Osteoblast (primary cell): ENCODE measurements around the gene DFFA. TPM values are rescaled to one million over a fixed set of nuclear protein-coding genes. Genes with fewer than 3 reads are reported as not detected.
"Not testable (repeated sequence)": the region's sequence is repeated elsewhere in the genome, so short reads cannot be mapped to it uniquely, and the experiment has no call there.

ENCODE experiments used
- DNase-seq: peaks from one replicate; pipeline ENCODE4 v3.0.0; 2011; ENCODE audit warnings: low spot score, mixed read lengths; ENCODE audit not compliant: insufficient read length; ENCODE audit errors: missing footprints
- H2AFZ ChIP-seq: 2 replicates; pipeline ENCODE4 v1.6.0; 2011; ENCODE audit warnings: mild to moderate bottlenecking, low read length
- H3K27ac ChIP-seq: 2 replicates; pipeline ENCODE4 v1.5.1; 2011; ENCODE audit warnings: mild to moderate bottlenecking, low read depth, low read length, moderate library complexity
- H3K27me3 ChIP-seq: 2 replicates; pipeline ENCODE4 v1.6.0; 2012; ENCODE audit warnings: mild to moderate bottlenecking, control low read depth, inconsistent platforms, low read length, moderate library complexity; ENCODE audit not compliant: insufficient read depth
- H3K36me3 ChIP-seq: 2 replicates; pipeline ENCODE4 v1.5.1; 2011; ENCODE audit warnings: mild to moderate bottlenecking, low read length, control low read depth, moderate library complexity; ENCODE audit not compliant: insufficient read depth
- H3K4me1 ChIP-seq: 2 replicates; pipeline ENCODE4 v1.5.1; 2011; ENCODE audit warnings: mild to moderate bottlenecking, low read length, control low read depth, moderate library complexity; ENCODE audit not compliant: insufficient read depth
- H3K4me2 ChIP-seq: 2 replicates; pipeline ENCODE4 v1.6.0; 2011; ENCODE audit warnings: mild to moderate bottlenecking, low read length; ENCODE audit not compliant: insufficient read depth
- H3K4me3 ChIP-seq: fragments of 200-600 bp; sonication (generic); 3 replicates; pipeline ENCODE4 v1.5.1; 2012; ENCODE audit warnings: mild to moderate bottlenecking, low read length, inconsistent platforms; ENCODE audit not compliant: insufficient read depth
- H3K79me2 ChIP-seq: 2 replicates; pipeline ENCODE4 v1.6.0; 2012; ENCODE audit warnings: mild to moderate bottlenecking, low read length, control low read depth, inconsistent platforms; ENCODE audit not compliant: insufficient read depth
- H3K9me3 ChIP-seq: 2 replicates; pipeline ENCODE4 v1.5.1; 2011; ENCODE audit warnings: low read depth, low read length, control low read depth
- H4K20me1 ChIP-seq: 2 replicates; pipeline ENCODE4 v1.6.0; 2012; ENCODE audit warnings: mild to moderate bottlenecking, low read length, control low read depth; ENCODE audit not compliant: insufficient read depth
- total RNA-seq: library from RNA; depleted of rRNA; stranded (reverse); fragments of >200 nt; gene quantifications from 2 replicates; pipeline ENCODE4 v1.2.3, GENCODE V29; 2012
- TF ChIP-seq, protein P1 (sequence below): IDR thresholded peaks from 2 replicates; pipeline ENCODE4 v1.5.1; 2011; ENCODE audit warnings: mild to moderate bottlenecking, low read depth, low read length, moderate library complexity; ENCODE audit errors: extremely low read depth

DFFA gene
- total RNA-seq, 1 donor = 27.9 TPM

DNA sequence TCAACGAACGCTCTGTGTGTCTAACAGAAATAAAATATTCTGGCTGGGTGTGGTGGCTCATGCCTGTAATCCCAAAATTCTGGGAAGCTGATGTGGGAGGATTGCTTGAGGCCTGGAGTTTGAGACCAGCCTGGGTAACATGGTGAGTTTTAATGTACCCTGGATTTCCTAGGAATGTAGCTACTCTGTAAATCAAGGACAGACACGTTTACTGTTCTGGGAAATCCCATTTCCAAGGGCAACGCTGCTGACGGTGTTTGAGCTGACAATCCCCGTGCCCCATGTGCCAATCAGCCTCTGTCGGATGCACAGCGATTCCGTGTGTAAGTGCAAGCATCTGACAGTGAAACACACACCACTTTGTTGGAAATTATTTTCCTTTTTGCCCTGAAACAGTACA, 14.5 kb downstream of the DFFA start:
- no peak overlapping the region for H2AFZ ChIP-seq
- no peak overlapping the region for H3K27ac ChIP-seq
- peaks cover 15% of the 10 kb centered on the region for H3K36me3 ChIP-seq
- TF ChIP-seq, protein P1, sequence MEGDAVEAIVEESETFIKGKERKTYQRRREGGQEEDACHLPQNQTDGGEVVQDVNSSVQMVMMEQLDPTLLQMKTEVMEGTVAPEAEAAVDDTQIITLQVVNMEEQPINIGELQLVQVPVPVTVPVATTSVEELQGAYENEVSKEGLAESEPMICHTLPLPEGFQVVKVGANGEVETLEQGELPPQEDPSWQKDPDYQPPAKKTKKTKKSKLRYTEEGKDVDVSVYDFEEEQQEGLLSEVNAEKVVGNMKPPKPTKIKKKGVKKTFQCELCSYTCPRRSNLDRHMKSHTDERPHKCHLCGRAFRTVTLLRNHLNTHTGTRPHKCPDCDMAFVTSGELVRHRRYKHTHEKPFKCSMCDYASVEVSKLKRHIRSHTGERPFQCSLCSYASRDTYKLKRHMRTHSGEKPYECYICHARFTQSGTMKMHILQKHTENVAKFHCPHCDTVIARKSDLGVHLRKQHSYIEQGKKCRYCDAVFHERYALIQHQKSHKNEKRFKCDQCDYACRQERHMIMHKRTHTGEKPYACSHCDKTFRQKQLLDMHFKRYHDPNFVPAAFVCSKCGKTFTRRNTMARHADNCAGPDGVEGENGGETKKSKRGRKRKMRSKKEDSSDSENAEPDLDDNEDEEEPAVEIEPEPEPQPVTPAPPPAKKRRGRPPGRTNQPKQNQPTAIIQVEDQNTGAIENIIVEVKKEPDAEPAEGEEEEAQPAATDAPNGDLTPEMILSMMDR = no peak
- no peaks in the 10 kb centered on the region for H3K27me3 ChIP-seq
- no peak overlapping the region for H3K4me3 ChIP-seq
- no peaks in the 10 kb centered on the region for H3K9me3 ChIP-seq
- H3K79me2 ChIP-seq = no peaks in the 10 kb centered on the region
- H4K20me1 ChIP-seq = no peaks in the 10 kb centered on the region
- no peak for DNase-seq
- no peak overlapping the region for H3K4me2 ChIP-seq
- peaks cover 6% of the 10 kb centered on the region for H3K4me1 ChIP-seq

DNA sequence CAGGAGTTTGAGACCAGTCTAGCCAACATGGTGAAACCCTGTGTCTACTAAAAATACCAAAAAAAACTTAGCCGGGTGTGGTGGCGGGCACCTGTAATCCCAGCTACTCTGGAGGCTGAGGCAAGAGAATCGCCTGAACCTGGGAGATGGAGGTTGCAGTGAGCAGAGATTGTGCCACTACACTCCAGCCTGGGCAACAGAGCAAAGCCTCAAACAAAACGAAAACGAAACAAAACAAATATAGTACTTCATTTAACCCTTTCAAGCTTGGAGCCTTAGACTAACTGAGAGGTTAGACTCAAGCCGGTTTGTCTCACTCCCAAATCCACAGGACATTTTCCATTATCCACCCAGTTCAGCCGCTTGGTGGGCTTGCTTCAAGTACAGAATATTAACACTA, 14.9 kb downstream of the DFFA start:
- DNase-seq, H3K79me2 ChIP-seq: not testable (repeated sequence)

DNA sequence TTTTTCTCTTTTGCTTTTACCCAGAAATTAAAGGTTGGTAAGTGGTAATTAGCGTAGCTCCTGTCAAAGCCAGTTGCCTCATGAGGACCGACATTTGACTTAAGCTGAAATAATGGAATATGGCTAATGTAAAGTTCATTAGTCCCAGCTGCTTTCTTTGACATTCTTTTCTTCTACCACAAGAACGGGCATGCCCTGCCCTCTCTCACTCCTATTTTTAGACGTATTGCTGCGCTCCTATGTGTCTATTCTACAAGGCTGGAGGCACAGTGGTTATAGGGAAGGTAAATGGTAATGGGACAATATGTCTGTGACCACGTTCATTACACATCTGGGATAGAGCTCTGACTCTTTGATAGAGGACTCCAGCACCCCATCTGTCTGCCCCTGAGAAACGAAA, 15.7 kb downstream of the DFFA start:
- H3K4me3 ChIP-seq = no peak overlapping the region
- no peaks in the 10 kb centered on the region for H3K27me3 ChIP-seq
- no peak for DNase-seq
- peaks cover 7% of the 10 kb centered on the region for H3K36me3 ChIP-seq
- H3K27ac ChIP-seq = no peak overlapping the region
- H3K9me3 ChIP-seq = no peaks in the 10 kb centered on the region
- TF ChIP-seq, protein P1 = no peak
- no peaks in the 10 kb centered on the region for H3K79me2 ChIP-seq
- H3K4me1 ChIP-seq = peaks cover 7% of the 10 kb centered on the region
- H2AFZ ChIP-seq = no peak overlapping the region
- no peaks in the 10 kb centered on the region for H4K20me1 ChIP-seq
- no peak overlapping the region for H3K4me2 ChIP-seq

More for the DNA sequence above, 14.9 kb downstream of the DFFA start:
- not testable (repeated sequence) for H3K27me3 ChIP-seq, H3K4me2 ChIP-seq, H3K27ac ChIP-seq, H3K9me3 ChIP-seq, H3K4me1 ChIP-seq, H4K20me1 ChIP-seq, H2AFZ ChIP-seq, H3K4me3 ChIP-seq
- H3K36me3 ChIP-seq = peaks cover 11% of the 10 kb centered on the region

DNA sequence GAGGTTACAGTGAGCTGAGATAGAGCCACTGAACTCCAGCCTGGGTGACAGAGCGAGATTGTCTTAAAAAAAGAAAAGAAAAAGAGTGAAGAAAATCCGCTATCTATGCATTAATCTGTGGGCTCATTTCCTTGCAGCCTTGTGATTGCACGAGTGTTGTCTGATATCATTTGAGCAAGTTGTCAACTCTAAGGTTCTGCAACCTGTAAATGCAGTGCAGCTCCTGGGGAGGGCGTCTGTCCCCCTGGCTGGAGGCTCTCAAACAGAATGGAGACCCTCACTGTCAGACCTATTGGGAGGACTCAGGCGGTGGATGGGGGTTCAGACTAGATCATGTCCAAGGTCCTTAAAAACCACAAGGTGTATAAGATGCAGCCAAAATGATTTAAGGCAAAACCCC, 16.3 kb downstream of the DFFA start:
- Histone ChIP-seq H3K36me3 (peaks cover 1% of the 10 kb centered on the region), H3K4me3 (no peak overlapping the region), H3K27ac (no peak overlapping the region), H2AFZ (no peak overlapping the region), H3K4me2 (no peak overlapping the region), H3K27me3 (no peaks in the 10 kb centered on the region), H4K20me1 (no peaks in the 10 kb centered on the region), H3K4me1 (peaks cover 12% of the 10 kb centered on the region), H3K79me2 (no peaks in the 10 kb centered on the region), H3K9me3 (no peaks in the 10 kb centered on the region)
- no peak for DNase-seq
- TF ChIP-seq, protein P1 = no peak

DNA sequence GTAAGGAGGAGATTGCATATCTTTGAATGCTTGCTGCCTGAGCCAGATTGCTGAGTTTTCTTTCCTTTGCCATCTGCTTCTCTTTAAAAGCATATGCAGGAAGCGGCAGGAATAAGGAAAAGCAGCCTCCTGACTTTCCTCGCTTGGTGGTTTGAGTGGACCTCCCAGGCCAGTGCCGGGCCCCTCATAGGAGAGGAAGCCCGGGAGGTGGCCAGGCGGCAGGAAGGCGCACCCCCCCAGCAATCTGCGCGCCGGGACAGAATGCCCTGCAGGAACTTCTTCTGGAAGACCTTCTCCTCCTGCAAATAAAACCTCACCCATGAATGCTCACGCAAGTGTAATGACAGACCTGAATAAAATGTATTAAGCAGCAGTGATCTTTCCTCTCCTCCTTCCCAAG, 21.0 kb downstream of the DFFA start:
- DNase-seq = peak; percentile 89
- Histone ChIP-seq H3K4me2 (peak overlapping the region; percentile 87), H2AFZ (peak overlapping the region; percentile 68), H4K20me1 (no peaks in the 10 kb centered on the region), H3K4me1 (peaks cover 11% of the 10 kb centered on the region), H3K79me2 (no peaks in the 10 kb centered on the region), H3K4me3 (peak overlapping the region; percentile 67), H3K27ac (peak overlapping the region; percentile 37), H3K27me3 (no peaks in the 10 kb centered on the region), H3K9me3 (no peaks in the 10 kb centered on the region), H3K36me3 (no peaks in the 10 kb centered on the region)
- TF ChIP-seq, protein P1 = no peak
